K562 (cell line): ENCODE measurements around the gene CD248. TPM values are rescaled to one million over a fixed set of nuclear protein-coding genes. Genes with fewer than 3 reads are reported as not detected.

Experiments used
- BCOR ChIP-seq: fragments of 450-650 bp; IDR thresholded peaks from 2 replicates; pipeline ENCODE4 v1.6.1; 2016
- BRD4 ChIP-seq: fragments of 200-600 bp; sonication (generic); IDR thresholded peaks from 2 replicates; pipeline ENCODE4 v1.6.1; 2017; ENCODE audit warnings: inconsistent platforms
- ERF ChIP-seq: fragments of 450-650 bp; formaldehyde crosslinking; IDR thresholded peaks from 2 replicates; pipeline ENCODE4 v1.4.0; 2020; ENCODE audit warnings: mild to moderate bottlenecking, mixed read lengths
- ESRRB ChIP-seq: fragments of 250-450 bp; sonication (Bioruptor Pico); IDR thresholded peaks from 2 replicates; pipeline ENCODE4 v1.5.0; 2020; ENCODE audit warnings: mild to moderate bottlenecking, moderate library complexity, borderline replicate concordance
- ETV5 ChIP-seq: sonication (generic); formaldehyde crosslinking; IDR thresholded peaks from 2 replicates; pipeline ENCODE4 v1.4.0; 2020; ENCODE audit warnings: low read depth, mild to moderate bottlenecking, missing genetic modification reagents
- FOSL1 ChIP-seq: fragments of 200-800 bp; sonication (Bioruptor generic); conservative IDR thresholded peaks from 2 replicates; pipeline ENCODE4 v1.6.1; 2016; ENCODE audit warnings: missing genetic modification characterization, missing compliant biosample characterization
- FOXA1 ChIP-seq: fragments of 450-650 bp; IDR thresholded peaks from 2 replicates; pipeline ENCODE4 v1.6.1; 2016; ENCODE audit warnings: mild to moderate bottlenecking, borderline replicate concordance
- NBN ChIP-seq: fragments of 450-650 bp; IDR thresholded peaks from 2 replicates; pipeline ENCODE4 v1.6.1; 2016; ENCODE audit warnings: low read depth, mild to moderate bottlenecking
- PTBP1 ChIP-seq: fragments of 200-400 bp; formaldehyde crosslinking; IDR thresholded peaks from 2 replicates; pipeline ENCODE4 v1.6.1; 2017; ENCODE audit warnings: low read depth, low read length
- RAD51 ChIP-seq: fragments of 450-650 bp; IDR thresholded peaks from 2 replicates; pipeline ENCODE4 v1.7.1; 2016; ENCODE audit warnings: low read depth, mild to moderate bottlenecking, borderline replicate concordance
- RBFOX2 ChIP-seq: fragments of 200-400 bp; formaldehyde crosslinking; IDR thresholded peaks from 2 replicates; pipeline ENCODE4 v1.6.1; 2017; ENCODE audit warnings: low read depth, mild to moderate bottlenecking, low read length, moderate library complexity
- SIN3A ChIP-seq, 2 experiments: fragments of 150-350 bp in 1 of 2; IDR thresholded peaks; 2 replicates each; pipeline ENCODE4 v1.6.1; 2011 to 2016; ENCODE audit warnings: borderline replicate concordance in 2 of 2, low read depth in 2 of 2, low read length in 2 of 2, mild to moderate bottlenecking in 2 of 2, moderate library complexity in 2 of 2; ENCODE audit not compliant: control insufficient read depth in 1 of 2
- SMAD4 ChIP-seq: fragments of 250-450 bp; sonication (Bioruptor Pico); conservative IDR thresholded peaks from 2 replicates; pipeline ENCODE4 v1.8.0; 2021; ENCODE audit warnings: inconsistent platforms, mild to moderate bottlenecking, moderate library complexity
- TAL1 ChIP-seq: fragments of 450-650 bp; IDR thresholded peaks from 2 replicates; pipeline ENCODE4 v1.6.1; 2016; ENCODE audit warnings: mild to moderate bottlenecking
- TEAD4 ChIP-seq, 2 experiments: sonication (generic) in 1 of 2; formaldehyde crosslinking in 1 of 2; IDR thresholded peaks; 2 replicates each; pipeline versions ENCODE4 v1.6.1 to v1.8.0; 2012 to 2022; ENCODE audit warnings: borderline replicate concordance in 1 of 2, inconsistent platforms in 1 of 2, low read length in 1 of 2, mild to moderate bottlenecking in 1 of 2, missing genetic modification reagents in 1 of 2
- TOE1 ChIP-seq, 2 experiments: fragments of 450-650 bp in 1 of 2; sonication (generic) in 1 of 2; formaldehyde crosslinking in 1 of 2; IDR thresholded peaks; 2 replicates each; pipeline versions ENCODE4 v1.7.1 to v1.8.0; 2016 to 2022; ENCODE audit warnings: borderline replicate concordance in 2 of 2, mild to moderate bottlenecking in 2 of 2, antibody characterized with exemption in 1 of 2, inconsistent platforms in 1 of 2, low read depth in 1 of 2, missing genetic modification reagents in 1 of 2, moderate library complexity in 1 of 2
- ZHX1 ChIP-seq: fragments of 150-350 bp; conservative IDR thresholded peaks from 2 replicates; pipeline ENCODE4 v1.6.1; 2014; ENCODE audit warnings: low read length
- ZNF143 ChIP-seq: sonication (generic); formaldehyde crosslinking; IDR thresholded peaks from 2 replicates; pipeline ENCODE4 v1.9.0; 2022; ENCODE audit warnings: mild to moderate bottlenecking, missing genetic modification reagents
- polyA plus RNA-seq, 8 experiments: library from polyadenylated mRNA; depleted of rRNA in 4 of 8; stranded (reverse) in 5 of 8; unstranded in 3 of 8; fragments of >200 nt; fragmentation: Nextera tagmentation in 2 of 8; fragmentation: Illumina TruSeq in 1 of 8; extraction: Ambion mirVana in 2 of 8; extraction: Trizol in 1 of 8; gene quantifications; 2 replicates each; pipeline versions ENCODE4 v1.2.1 to v1.2.3, GENCODE V29; 2011 to 2014; ENCODE audit warnings: inconsistent platforms in 1 of 8, missing spikeins in 1 of 8
- total RNA-seq, 7 experiments: library from RNA; depleted of rRNA in 6 of 7; stranded (reverse); fragments of >200 nt in 6 of 7; fragmentation: Illumina TruSeq in 2 of 7; extraction: Trizol in 2 of 7; gene quantifications; 2 replicates each; pipeline versions ENCODE4 v1.2.1 to v1.2.3, GENCODE V29; 2011 to 2021; ENCODE audit warnings: low replicate concordance in 1 of 7
- TF ChIP-seq, protein P1 (sequence below): fragments of 250-450 bp; sonication (Bioruptor Pico); IDR thresholded peaks from 2 replicates; pipeline ENCODE4 v1.4.0; 2020; ENCODE audit warnings: mild to moderate bottlenecking, moderate library complexity
- TF ChIP-seq, protein P2 (sequence below): sonication (generic); formaldehyde crosslinking; IDR thresholded peaks from 2 replicates; pipeline ENCODE4 v1.9.0; 2022; ENCODE audit warnings: mild to moderate bottlenecking, missing genetic modification reagents

The CD248 gene
- total and polyA plus RNA-seq, 9 of the 15 experiments (the other 6 are each of a cell fraction or from before 2014, with no cell fraction given), result 0.09 TPM; not detected in 8

DNA sequence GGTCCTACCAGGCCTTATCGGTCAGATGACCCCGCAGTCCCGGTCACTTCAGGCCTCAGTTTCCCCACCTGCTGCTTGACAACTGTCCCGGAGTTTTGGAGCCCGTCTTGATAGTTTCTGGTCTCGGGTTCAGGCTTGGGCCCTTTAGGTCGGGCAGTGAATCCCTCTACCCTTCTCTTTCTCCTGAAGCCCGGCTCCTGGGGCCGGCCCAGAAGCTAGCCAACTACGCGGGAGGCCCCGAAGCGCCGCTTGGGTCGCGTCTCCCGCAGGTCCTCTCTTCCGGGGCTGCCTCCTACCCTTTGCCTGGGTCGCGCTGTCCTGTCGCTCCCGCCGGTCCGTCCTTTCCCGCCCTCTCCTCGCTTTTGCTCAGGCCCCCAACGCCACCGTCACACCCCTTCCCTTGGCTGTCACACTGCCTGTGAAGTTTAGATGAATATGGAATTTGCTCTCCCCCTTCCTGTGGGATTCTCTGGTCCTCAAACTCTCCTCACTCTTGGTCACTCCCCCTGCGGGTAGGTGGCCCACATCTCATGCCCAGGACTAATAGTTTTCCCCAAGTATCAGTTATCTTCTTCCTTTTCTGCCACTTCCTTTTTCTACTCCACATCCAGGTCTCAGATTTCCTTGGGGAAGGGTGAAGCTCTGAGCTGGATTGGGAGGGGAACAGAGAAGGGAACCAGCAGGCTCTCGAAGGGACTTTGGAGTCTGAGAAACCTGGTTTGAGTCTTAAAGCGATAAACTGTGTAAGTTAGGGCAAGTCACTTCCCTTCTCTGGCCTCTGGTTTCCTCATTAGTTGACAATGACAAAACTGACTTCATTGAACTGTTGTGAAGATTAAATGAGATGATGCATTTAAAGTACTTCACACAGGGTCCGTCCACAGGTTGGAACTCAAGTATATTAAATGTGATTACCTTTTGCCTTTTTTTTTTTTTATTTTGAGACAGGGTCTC is 47.6 kb downstream of the CD248 start (continued):
- TF ChIP-seq TOE1 (IDR thresholded peaks at IDR 0.05; ENCODE audit: borderline replicate concordance) (0 out of 2 replicates have a peak, but pooled peaks have one; percentile 29), TOE1 (CRISPR knock-in tag; IDR thresholded peaks at IDR 0.05; ENCODE audit: borderline replicate concordance, low read depth) (no peak), RBFOX2 (peak; percentile 49), NBN (peak; percentile 20; the same call in 1 of the 2 replicates), ZHX1 (no peak), FOSL1 (tag) (no peak), BRD4 (peak; percentile 83; the same call in 1 of the 2 replicates), SIN3A (IDR thresholded peaks at IDR 0.05; ENCODE audit: borderline replicate concordance in 2 of 2, control insufficient read depth in 1 of 2, low read depth in 2 of 2, low read length in 2 of 2) (peak in 1 of 2 experiments; percentile 56; a peak in 2 of 4 replicates), ESRRB (CRISPR knock-in tag) (no peak), TEAD4 (IDR thresholded peaks at IDR 0.05; ENCODE audit: low read length) (no peak), TEAD4 (CRISPR knock-in tag; IDR thresholded peaks at IDR 0.05; ENCODE audit: borderline replicate concordance) (peak; percentile 66; the same call in 1 of the 2 replicates), TAL1 (no peak), ZNF143 (CRISPR knock-in tag) (0 out of 2 replicates have a peak, but pooled peaks have one; percentile 29), BCOR (peak; percentile 92), PTBP1 (no peak), SMAD4 (CRISPR knock-in tag) (no peak), RAD51 (no peak), ETV5 (CRISPR knock-in tag) (peak; percentile 20; the same call in 1 of the 2 replicates), FOXA1 (no peak), ERF (no peak)
- TF ChIP-seq, protein P1, sequence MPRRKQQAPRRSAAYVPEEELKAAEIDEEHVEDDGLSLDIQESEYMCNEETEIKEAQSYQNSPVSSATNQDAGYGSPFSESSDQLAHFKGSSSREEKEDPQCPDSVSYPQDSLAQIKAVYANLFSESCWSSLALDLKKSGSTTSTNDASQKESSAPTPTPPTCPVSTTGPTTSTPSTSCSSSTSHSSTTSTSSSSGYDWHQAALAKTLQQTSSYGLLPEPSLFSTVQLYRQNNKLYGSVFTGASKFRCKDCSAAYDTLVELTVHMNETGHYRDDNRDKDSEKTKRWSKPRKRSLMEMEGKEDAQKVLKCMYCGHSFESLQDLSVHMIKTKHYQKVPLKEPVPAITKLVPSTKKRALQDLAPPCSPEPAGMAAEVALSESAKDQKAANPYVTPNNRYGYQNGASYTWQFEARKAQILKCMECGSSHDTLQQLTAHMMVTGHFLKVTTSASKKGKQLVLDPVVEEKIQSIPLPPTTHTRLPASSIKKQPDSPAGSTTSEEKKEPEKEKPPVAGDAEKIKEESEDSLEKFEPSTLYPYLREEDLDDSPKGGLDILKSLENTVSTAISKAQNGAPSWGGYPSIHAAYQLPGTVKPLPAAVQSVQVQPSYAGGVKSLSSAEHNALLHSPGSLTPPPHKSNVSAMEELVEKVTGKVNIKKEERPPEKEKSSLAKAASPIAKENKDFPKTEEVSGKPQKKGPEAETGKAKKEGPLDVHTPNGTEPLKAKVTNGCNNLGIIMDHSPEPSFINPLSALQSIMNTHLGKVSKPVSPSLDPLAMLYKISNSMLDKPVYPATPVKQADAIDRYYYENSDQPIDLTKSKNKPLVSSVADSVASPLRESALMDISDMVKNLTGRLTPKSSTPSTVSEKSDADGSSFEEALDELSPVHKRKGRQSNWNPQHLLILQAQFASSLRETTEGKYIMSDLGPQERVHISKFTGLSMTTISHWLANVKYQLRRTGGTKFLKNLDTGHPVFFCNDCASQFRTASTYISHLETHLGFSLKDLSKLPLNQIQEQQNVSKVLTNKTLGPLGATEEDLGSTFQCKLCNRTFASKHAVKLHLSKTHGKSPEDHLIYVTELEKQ, result no peak
- TF ChIP-seq, protein P2, sequence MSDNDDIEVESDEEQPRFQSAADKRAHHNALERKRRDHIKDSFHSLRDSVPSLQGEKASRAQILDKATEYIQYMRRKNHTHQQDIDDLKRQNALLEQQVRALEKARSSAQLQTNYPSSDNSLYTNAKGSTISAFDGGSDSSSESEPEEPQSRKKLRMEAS, result peak; percentile 41; the same call in 1 of the 2 replicates
